GM12878 (cell line): Measurements from ENCODE around the gene MICAL3. TPM values are rescaled to one million over a fixed set of nuclear protein-coding genes. Genes with fewer than 3 reads are reported as not detected.

Experiments used
- MEF2A ChIP-seq: IDR thresholded peaks from 2 replicates; pipeline ENCODE4 v1.6.1; 2011; ENCODE audit warnings: low read depth, mild to moderate bottlenecking, low read length, moderate library complexity; ENCODE audit not compliant: insufficient read depth
- POLR2AphosphoS5 ChIP-seq: IDR thresholded peaks from 2 replicates; pipeline ENCODE4 v1.6.1; 2011; ENCODE audit warnings: mild to moderate bottlenecking, low read length, inconsistent platforms
- TCF7 ChIP-seq: IDR thresholded peaks from 2 replicates; pipeline ENCODE4 v1.6.1; 2014; ENCODE audit warnings: antibody characterized with exemption, borderline replicate concordance
- polyA plus RNA-seq, 11 experiments: library from polyadenylated mRNA; depleted of rRNA in 4 of 11; unstranded in 6 of 11; stranded (reverse) in 5 of 11; fragments of >200 nt; fragmentation: Nextera tagmentation in 4 of 11; fragmentation: Illumina TruSeq in 1 of 11; extraction: Ambion mirVana in 4 of 11; extraction: Trizol in 1 of 11; gene quantifications; 1 replicate in 1 of 11; 2 replicates in 10 of 11; pipeline versions ENCODE4 v1.2.1 to v1.2.3, GENCODE V29; 2011 to 2016; ENCODE audit warnings: inconsistent platforms in 2 of 11, missing spikeins in 2 of 11, low read depth in 1 of 11
- total RNA-seq, 4 experiments: library from RNA; depleted of rRNA in 3 of 4; stranded (reverse); fragments of >200 nt in 3 of 4; fragmentation: Illumina TruSeq in 1 of 4; extraction: Trizol in 1 of 4; gene quantifications; 2 replicates each; pipeline versions ENCODE4 v1.2.1 to v1.2.3, GENCODE V29; 2013 to 2021
- TF ChIP-seq, protein P1 (sequence below): fragments of 450-650 bp; IDR thresholded peaks from 2 replicates; pipeline ENCODE4 v1.6.1; 2016; ENCODE audit warnings: mild to moderate bottlenecking, moderate library complexity, borderline replicate concordance
- TF ChIP-seq, protein P2 (sequence below): IDR thresholded peaks from 2 replicates; pipeline ENCODE4 v1.6.1; 2012; ENCODE audit warnings: low read depth, low read length, improper control_type of control experiment
- TF ChIP-seq, protein P3 (sequence below): fragments of 450-650 bp; IDR thresholded peaks from 2 replicates; pipeline ENCODE4 v1.6.1; 2016; ENCODE audit warnings: mild to moderate bottlenecking
- TF ChIP-seq, protein P4 (sequence below): fragments of 450-650 bp; IDR thresholded peaks from 2 replicates; pipeline ENCODE4 v1.6.1; 2017; ENCODE audit warnings: mild to moderate bottlenecking, low read depth, inconsistent platforms; ENCODE audit not compliant: poor library complexity, severe bottlenecking

Gene MICAL3
- total and polyA plus RNA-seq, 10 of the 15 experiments (the other 5 are each of a cell fraction or from before 2014, with no cell fraction given), result 2.6 to 92.2 (median 24.0) TPM

DNA sequence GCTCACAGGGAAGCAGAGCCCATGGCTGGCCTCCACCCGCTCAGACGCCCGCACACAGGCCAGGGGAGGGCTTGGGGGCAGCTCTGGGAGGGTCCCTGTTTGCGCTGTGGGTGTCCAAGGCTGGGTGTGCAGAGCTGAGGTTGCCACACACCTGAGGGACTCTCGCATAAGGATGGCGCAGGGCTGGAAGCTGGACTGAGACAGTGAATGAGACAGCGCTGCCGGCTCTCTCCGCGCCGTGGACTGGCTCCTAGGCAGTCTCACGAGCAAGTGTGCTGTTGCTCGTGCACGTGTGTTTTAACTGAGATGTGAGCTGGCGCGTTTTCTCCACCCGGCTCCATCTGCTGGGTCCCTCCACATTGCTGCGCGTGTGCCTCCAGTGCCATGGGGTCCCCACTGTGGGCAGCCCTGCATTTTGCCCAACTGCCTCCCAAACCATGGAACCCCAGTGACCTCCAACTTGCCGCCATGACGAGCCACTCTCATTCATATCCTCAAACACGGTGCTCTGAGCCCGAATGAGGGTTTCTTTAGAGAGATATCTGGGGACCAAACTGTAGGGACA lies 245.9 kb downstream of the MICAL3 start (continued):
- TF ChIP-seq TCF7, result no peak
- TF ChIP-seq, protein P1, sequence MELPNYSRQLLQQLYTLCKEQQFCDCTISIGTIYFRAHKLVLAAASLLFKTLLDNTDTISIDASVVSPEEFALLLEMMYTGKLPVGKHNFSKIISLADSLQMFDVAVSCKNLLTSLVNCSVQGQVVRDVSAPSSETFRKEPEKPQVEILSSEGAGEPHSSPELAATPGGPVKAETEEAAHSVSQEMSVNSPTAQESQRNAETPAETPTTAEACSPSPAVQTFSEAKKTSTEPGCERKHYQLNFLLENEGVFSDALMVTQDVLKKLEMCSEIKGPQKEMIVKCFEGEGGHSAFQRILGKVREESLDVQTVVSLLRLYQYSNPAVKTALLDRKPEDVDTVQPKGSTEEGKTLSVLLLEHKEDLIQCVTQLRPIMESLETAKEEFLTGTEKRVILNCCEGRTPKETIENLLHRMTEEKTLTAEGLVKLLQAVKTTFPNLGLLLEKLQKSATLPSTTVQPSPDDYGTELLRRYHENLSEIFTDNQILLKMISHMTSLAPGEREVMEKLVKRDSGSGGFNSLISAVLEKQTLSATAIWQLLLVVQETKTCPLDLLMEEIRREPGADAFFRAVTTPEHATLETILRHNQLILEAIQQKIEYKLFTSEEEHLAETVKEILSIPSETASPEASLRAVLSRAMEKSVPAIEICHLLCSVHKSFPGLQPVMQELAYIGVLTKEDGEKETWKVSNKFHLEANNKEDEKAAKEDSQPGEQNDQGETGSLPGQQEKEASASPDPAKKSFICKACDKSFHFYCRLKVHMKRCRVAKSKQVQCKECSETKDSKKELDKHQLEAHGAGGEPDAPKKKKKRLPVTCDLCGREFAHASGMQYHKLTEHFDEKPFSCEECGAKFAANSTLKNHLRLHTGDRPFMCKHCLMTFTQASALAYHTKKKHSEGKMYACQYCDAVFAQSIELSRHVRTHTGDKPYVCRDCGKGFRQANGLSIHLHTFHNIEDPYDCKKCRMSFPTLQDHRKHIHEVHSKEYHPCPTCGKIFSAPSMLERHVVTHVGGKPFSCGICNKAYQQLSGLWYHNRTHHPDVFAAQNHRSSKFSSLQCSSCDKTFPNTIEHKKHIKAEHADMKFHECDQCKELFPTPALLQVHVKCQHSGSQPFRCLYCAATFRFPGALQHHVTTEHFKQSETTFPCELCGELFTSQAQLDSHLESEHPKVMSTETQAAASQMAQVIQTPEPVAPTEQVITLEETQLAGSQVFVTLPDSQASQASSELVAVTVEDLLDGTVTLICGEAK, result no peak
- TF ChIP-seq, protein P2, sequence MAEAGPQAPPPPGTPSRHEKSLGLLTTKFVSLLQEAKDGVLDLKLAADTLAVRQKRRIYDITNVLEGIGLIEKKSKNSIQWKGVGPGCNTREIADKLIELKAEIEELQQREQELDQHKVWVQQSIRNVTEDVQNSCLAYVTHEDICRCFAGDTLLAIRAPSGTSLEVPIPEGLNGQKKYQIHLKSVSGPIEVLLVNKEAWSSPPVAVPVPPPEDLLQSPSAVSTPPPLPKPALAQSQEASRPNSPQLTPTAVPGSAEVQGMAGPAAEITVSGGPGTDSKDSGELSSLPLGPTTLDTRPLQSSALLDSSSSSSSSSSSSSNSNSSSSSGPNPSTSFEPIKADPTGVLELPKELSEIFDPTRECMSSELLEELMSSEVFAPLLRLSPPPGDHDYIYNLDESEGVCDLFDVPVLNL, result no peak
- TF ChIP-seq, protein P3, sequence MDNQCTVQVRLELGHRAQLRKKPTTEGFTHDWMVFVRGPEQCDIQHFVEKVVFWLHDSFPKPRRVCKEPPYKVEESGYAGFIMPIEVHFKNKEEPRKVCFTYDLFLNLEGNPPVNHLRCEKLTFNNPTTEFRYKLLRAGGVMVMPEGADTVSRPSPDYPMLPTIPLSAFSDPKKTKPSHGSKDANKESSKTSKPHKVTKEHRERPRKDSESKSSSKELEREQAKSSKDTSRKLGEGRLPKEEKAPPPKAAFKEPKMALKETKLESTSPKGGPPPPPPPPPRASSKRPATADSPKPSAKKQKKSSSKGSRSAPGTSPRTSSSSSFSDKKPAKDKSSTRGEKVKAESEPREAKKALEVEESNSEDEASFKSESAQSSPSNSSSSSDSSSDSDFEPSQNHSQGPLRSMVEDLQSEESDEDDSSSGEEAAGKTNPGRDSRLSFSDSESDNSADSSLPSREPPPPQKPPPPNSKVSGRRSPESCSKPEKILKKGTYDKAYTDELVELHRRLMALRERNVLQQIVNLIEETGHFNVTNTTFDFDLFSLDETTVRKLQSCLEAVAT, result peak; percentile 95
- peak; percentile 29; the same call in 1 of the 2 replicates for TF ChIP-seq POLR2AphosphoS5
- TF ChIP-seq, protein P4, sequence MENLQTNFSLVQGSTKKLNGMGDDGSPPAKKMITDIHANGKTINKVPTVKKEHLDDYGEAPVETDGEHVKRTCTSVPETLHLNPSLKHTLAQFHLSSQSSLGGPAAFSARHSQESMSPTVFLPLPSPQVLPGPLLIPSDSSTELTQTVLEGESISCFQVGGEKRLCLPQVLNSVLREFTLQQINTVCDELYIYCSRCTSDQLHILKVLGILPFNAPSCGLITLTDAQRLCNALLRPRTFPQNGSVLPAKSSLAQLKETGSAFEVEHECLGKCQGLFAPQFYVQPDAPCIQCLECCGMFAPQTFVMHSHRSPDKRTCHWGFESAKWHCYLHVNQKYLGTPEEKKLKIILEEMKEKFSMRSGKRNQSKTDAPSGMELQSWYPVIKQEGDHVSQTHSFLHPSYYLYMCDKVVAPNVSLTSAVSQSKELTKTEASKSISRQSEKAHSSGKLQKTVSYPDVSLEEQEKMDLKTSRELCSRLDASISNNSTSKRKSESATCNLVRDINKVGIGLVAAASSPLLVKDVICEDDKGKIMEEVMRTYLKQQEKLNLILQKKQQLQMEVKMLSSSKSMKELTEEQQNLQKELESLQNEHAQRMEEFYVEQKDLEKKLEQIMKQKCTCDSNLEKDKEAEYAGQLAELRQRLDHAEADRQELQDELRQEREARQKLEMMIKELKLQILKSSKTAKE, result no peak
- no peak for TF ChIP-seq MEF2A
- TF ChIP-seq, all 136 proteins: peak for 4
